ENCODE measurements around the gene TNP2.

The TNP2 gene

GRCh38 chr16:11289202-11289601, 20.1 kb upstream of the TNP2 start:
- Histone ChIP-seq H3K4me3 (ENCODE audit: low read depth, low read length) (no peak overlapping the region), H3K27me3 (ENCODE audit: control insufficient read depth, insufficient read depth, low read length) (no peaks in the 10 kb centered on the region), H3K9ac (ENCODE audit: low read length) (no peak overlapping the region), H3K9me3 (ENCODE audit: control insufficient read depth, insufficient read depth, low read depth, low read length) (no peaks in the 10 kb centered on the region), H3K36me3 (ENCODE audit: control insufficient read depth, insufficient read depth, low read length) (no peaks in the 10 kb centered on the region), H3K27ac (ENCODE audit: low read depth, low read length) (no peak overlapping the region), H3K4me1 (ENCODE audit: control insufficient read depth, insufficient read depth, low read length) (peaks cover 16% of the 10 kb centered on the region; the same call in 1 of the 2 replicates)

GRCh38 chr16:11285842-11286241, 16.7 kb upstream of the TNP2 start:
- Histone ChIP-seq H3K36me3 (ENCODE audit: control insufficient read depth, insufficient read depth, low read length) (no peaks in the 10 kb centered on the region), H3K4me1 (ENCODE audit: control insufficient read depth, insufficient read depth, low read length) (peaks cover 9% of the 10 kb centered on the region; the same call in 1 of the 2 replicates), H3K9ac (ENCODE audit: low read length) (no peak overlapping the region), H3K9me3 (ENCODE audit: control insufficient read depth, insufficient read depth, low read depth, low read length) (no peaks in the 10 kb centered on the region), H3K4me3 (ENCODE audit: low read depth, low read length) (no peak overlapping the region), H3K27me3 (ENCODE audit: control insufficient read depth, insufficient read depth, low read length) (no peaks in the 10 kb centered on the region), H3K27ac (ENCODE audit: low read depth, low read length) (no peak overlapping the region)

GRCh38 chr16:11283820-11284248, 14.7 kb upstream of the TNP2 start:
- Histone ChIP-seq H3K36me3 (ENCODE audit: control insufficient read depth, insufficient read depth, low read length) (no peaks in the 10 kb centered on the region), H3K27ac (ENCODE audit: low read depth, low read length) (no peak overlapping the region), H3K4me1 (ENCODE audit: control insufficient read depth, insufficient read depth, low read length) (peaks cover 5% of the 10 kb centered on the region; the same call in 1 of the 2 replicates), H3K27me3 (ENCODE audit: control insufficient read depth, insufficient read depth, low read length) (no peaks in the 10 kb centered on the region), H3K9ac (ENCODE audit: low read length) (no peak overlapping the region), H3K4me3 (ENCODE audit: low read depth, low read length) (no peak overlapping the region), H3K9me3 (ENCODE audit: control insufficient read depth, insufficient read depth, low read depth, low read length) (no peaks in the 10 kb centered on the region)

- H3K36me3 ChIP-seq (ENCODE audit: control insufficient read depth, insufficient read depth, low read length), result no peaks in the 10 kb centered on the region
- H3K4me3 ChIP-seq (ENCODE audit: low read depth, low read length), result no peak within 1 kb of the TSS
- no peaks in the 10 kb centered on the region for H3K9me3 ChIP-seq (ENCODE audit: control insufficient read depth, insufficient read depth, low read depth, low read length)
- peak within 1 kb of the TSS; percentile 61 for H3K9ac ChIP-seq (ENCODE audit: low read length)
- no peaks in the 10 kb centered on the region for H3K27me3 ChIP-seq (ENCODE audit: control insufficient read depth, insufficient read depth, low read length)
- peaks cover 5% of the 10 kb centered on the region; the same call in 1 of the 2 replicates for H3K4me1 ChIP-seq (ENCODE audit: control insufficient read depth, insufficient read depth, low read length)
- H3K27ac ChIP-seq (ENCODE audit: low read depth, low read length), result no peak within 1 kb of the TSS
Observed at GRCh38 chr16:11280616-11281522, 11.7 kb upstream of the TNP2 start, which contains the start of gene PRM1. Gene PRM1, minus strand, starts transcription at chr16:11281330. Its CDS starts 92 bp downstream, at chr16:11281238.

GRCh38 chr16:11278681-11279628, 9.8 kb upstream of the TNP2 start:
- Histone ChIP-seq H3K27me3 (ENCODE audit: control insufficient read depth, insufficient read depth, low read length) (no peaks in the 10 kb centered on the region), H3K9me3 (ENCODE audit: control insufficient read depth, insufficient read depth, low read depth, low read length) (no peaks in the 10 kb centered on the region), H3K27ac (ENCODE audit: low read depth, low read length) (no peak overlapping the region), H3K4me3 (ENCODE audit: low read depth, low read length) (no peak overlapping the region), H3K4me1 (ENCODE audit: control insufficient read depth, insufficient read depth, low read length) (peaks cover 5% of the 10 kb centered on the region; the same call in 1 of the 2 replicates), H3K36me3 (ENCODE audit: control insufficient read depth, insufficient read depth, low read length) (no peaks in the 10 kb centered on the region), H3K9ac (ENCODE audit: low read length) (no peak overlapping the region)

- no peak overlapping the region for H3K4me3 ChIP-seq (ENCODE audit: low read depth, low read length)
- no peaks in the 10 kb centered on the region for H3K9me3 ChIP-seq (ENCODE audit: control insufficient read depth, insufficient read depth, low read depth, low read length)
- H3K9ac ChIP-seq (ENCODE audit: low read length), result no peak overlapping the region
- H3K36me3 ChIP-seq (ENCODE audit: control insufficient read depth, insufficient read depth, low read length), result no peaks in the 10 kb centered on the region
- no peak overlapping the region for H3K27ac ChIP-seq (ENCODE audit: low read depth, low read length)
- H3K27me3 ChIP-seq (ENCODE audit: control insufficient read depth, insufficient read depth, low read length), result no peaks in the 10 kb centered on the region
- peaks cover 16% of the 10 kb centered on the region; the same call in 1 of the 2 replicates for H3K4me1 ChIP-seq (ENCODE audit: control insufficient read depth, insufficient read depth, low read length)
Observed at GRCh38 chr16:11277607-11278337, 8.6 kb upstream of the TNP2 start.

GRCh38 chr16:11276896-11277593, 7.9 kb upstream of the TNP2 start:
- H3K9me3 ChIP-seq (ENCODE audit: control insufficient read depth, insufficient read depth, low read depth, low read length), result no peaks in the 10 kb centered on the region
- H3K4me3 ChIP-seq (ENCODE audit: low read depth, low read length), result no peak overlapping the region
- H3K27me3 ChIP-seq (ENCODE audit: control insufficient read depth, insufficient read depth, low read length), result no peaks in the 10 kb centered on the region
- H3K27ac ChIP-seq (ENCODE audit: low read depth, low read length), result no peak overlapping the region
- H3K36me3 ChIP-seq (ENCODE audit: control insufficient read depth, insufficient read depth, low read length), result no peaks in the 10 kb centered on the region
- H3K9ac ChIP-seq (ENCODE audit: low read length), result no peak overlapping the region
- H3K4me1 ChIP-seq (ENCODE audit: control insufficient read depth, insufficient read depth, low read length), result peaks cover 16% of the 10 kb centered on the region; the same call in 1 of the 2 replicates

GRCh38 chr16:11276143-11276895, 7.2 kb upstream of the TNP2 start, which contains the start of gene PRM2:
Gene PRM2, minus strand, starts transcription at chr16:11276480. Its CDS starts 110 bp downstream, at chr16:11276370.
- Histone ChIP-seq H3K36me3 (ENCODE audit: control insufficient read depth, insufficient read depth, low read length) (no peaks in the 10 kb centered on the region), H3K9ac (ENCODE audit: low read length) (no peak within 1 kb of the TSS), H3K4me3 (ENCODE audit: low read depth, low read length) (no peak within 1 kb of the TSS), H3K27ac (ENCODE audit: low read depth, low read length) (no peak within 1 kb of the TSS), H3K9me3 (ENCODE audit: control insufficient read depth, insufficient read depth, low read depth, low read length) (no peaks in the 10 kb centered on the region), H3K4me1 (ENCODE audit: control insufficient read depth, insufficient read depth, low read length) (peaks cover 16% of the 10 kb centered on the region; the same call in 1 of the 2 replicates), H3K27me3 (ENCODE audit: control insufficient read depth, insufficient read depth, low read length) (no peaks in the 10 kb centered on the region)

- Histone ChIP-seq H3K4me1 (ENCODE audit: control insufficient read depth, insufficient read depth, low read length) (peaks cover 11% of the 10 kb centered on the region; the same call in 1 of the 2 replicates), H3K27ac (ENCODE audit: low read depth, low read length) (no peak overlapping the region), H3K9me3 (ENCODE audit: control insufficient read depth, insufficient read depth, low read depth, low read length) (no peaks in the 10 kb centered on the region)
Observed at GRCh38 chr16:11274964-11275363, 5.8 kb upstream of the TNP2 start.

More at GRCh38 chr16:11274964-11275363, 5.8 kb upstream of the TNP2 start:
- Histone ChIP-seq H3K36me3 (ENCODE audit: control insufficient read depth, insufficient read depth, low read length) (no peaks in the 10 kb centered on the region), H3K4me3 (ENCODE audit: low read depth, low read length) (no peak overlapping the region), H3K9ac (ENCODE audit: low read length) (no peak overlapping the region), H3K27me3 (ENCODE audit: control insufficient read depth, insufficient read depth, low read length) (no peaks in the 10 kb centered on the region)
